Measurements from ENCODE around the gene GRB10. TPM values are rescaled to one million over a fixed set of nuclear protein-coding genes. Genes with fewer than 3 reads are reported as not detected.

Gene GRB10
- polyA plus RNA-seq, 2 of the 4 experiments (the other 2 are of a cell fraction): 23.2 to 37.0 TPM

DNA sequence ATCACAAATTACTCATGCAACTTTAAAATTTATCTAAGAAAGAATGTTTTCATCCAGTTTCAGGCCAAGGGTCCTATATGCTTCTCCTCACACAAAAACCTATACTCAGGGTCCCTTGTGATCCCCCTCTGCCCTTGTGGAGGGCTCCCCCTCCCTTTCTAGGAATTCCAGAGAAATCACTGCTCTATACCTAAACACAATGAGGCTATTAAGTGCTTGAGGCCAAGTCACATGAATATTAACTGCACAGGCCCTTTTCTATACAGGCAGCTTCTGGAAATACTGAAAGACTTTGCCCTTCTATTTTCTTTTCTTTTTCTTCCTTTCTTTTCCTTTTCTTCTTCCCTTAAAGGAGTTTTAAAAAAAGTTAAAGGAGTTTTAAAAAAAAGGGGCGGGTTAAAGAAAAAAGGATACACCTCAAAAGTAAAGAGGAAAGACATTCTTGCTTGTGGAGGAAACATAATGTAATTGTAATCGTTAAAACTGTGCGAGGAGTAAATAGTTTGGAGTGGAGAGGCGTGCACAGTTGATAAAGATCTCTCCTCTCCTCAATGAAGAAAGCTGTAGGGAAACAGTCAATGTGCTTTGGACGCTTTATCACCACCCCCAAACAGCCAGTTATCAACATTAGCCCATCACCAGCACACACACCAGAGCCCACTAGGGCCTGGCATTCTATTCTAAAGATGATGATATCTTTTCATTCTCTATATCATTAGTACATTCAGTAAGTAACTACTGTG is 16.4 kb downstream of the GRB10 start:
- POLR2A ChIA-PET: no interaction called here
- Histone ChIP-seq H3K4me1 (peaks cover 19% of the 10 kb centered on the region), H3K27ac (no peak overlapping the region), H3K9me3 (0 out of 3 replicates have a peak, but pooled peaks cover 4% of the 10 kb centered on the region), H3K4me2 (peak overlapping the region; percentile 40), H3K4me3 (no peak overlapping the region)
- 87% methylated on average over 5 of the region's 5 CpGs for WGBS (ENCODE audit: missing lambda C conversion rate)
- no peak for DNase-seq (ENCODE audit: low read depth in 1 of 2, low spot score in 1 of 2)
- no peak for FAIRE-seq
- no peak for TF ChIP-seq FOXS1 (CRISPR knock-in tag; IDR thresholded peaks at IDR 0.05)
- no peak for TF ChIP-seq HOXB5 (CRISPR knock-in tag; IDR thresholded peaks at IDR 0.05)
- TF ChIP-seq TP53 (CRISPR knock-in tag; IDR thresholded peaks at IDR 0.05): no peak
- TF ChIP-seq JUNB (IDR thresholded peaks at IDR 0.05): no peak
- TF ChIP-seq PHF8 (IDR thresholded peaks at IDR 0.05; ENCODE audit: borderline replicate concordance, low read depth): no peak
- TF ChIP-seq CHD2 (IDR thresholded peaks at IDR 0.05; ENCODE audit: low read length, partially characterized antibody): no peak
- no peak for TF ChIP-seq ZC3H11A (IDR thresholded peaks at IDR 0.05)
- no peak for TF ChIP-seq NR3C1 (IDR thresholded peaks at IDR 0.05)
- no peak for TF ChIP-seq CBX2 (IDR thresholded peaks at IDR 0.05; ENCODE audit: borderline replicate concordance, low read depth)
- TF ChIP-seq E2F6 (IDR thresholded peaks at IDR 0.05; ENCODE audit: borderline replicate concordance, low read depth): no peak
- TF ChIP-seq EHF (CRISPR knock-in tag; IDR thresholded peaks at IDR 0.05): no peak
- CTCF ChIA-PET: no interaction called here
- ATAC-seq: peak in 1 of 2 experiments; percentile 30; a peak in 3 of 6 replicates

DNA sequence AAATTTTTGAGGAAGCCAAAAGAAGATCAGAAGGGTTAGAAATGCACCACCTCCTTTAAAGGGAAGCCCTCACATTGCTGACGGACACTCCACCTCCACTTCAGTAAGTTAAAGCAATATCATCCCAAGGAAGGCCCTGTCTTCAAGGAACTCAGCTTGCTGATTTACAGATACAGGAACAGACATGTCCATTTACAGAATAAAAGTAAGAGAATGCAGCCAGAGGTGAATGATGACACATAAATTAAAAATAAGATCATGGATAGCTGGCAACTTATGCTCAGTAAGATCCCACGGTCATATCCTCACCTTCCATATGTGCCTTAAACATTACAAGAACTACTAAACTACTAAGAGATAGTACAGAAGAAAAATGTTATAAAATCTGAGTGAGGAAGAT is 20.4 kb downstream of the GRB10 start:
- FAIRE-seq: no peak

GRCh38 chr7:50761713-50762112 is 21.0 kb downstream of the GRB10 start:
- 0 out of 3 replicates have a peak, but pooled peaks cover 4% of the 10 kb centered on the region for H3K9me3 ChIP-seq
- POLR2A ChIA-PET: no interaction called here
- WGBS (ENCODE audit: missing lambda C conversion rate): 88% methylated on average over 7 of the region's 7 CpGs
- no peak for TF ChIP-seq EHMT2 (IDR thresholded peaks at IDR 0.05; ENCODE audit: low read depth)
- TF ChIP-seq JUN (IDR thresholded peaks at IDR 0.05): no peak
- no peak for TF ChIP-seq CTCF (IDR thresholded peaks at IDR 0.05)
- no peak for TF ChIP-seq ELK1 (IDR thresholded peaks at IDR 0.05; ENCODE audit: low read depth, low read length)
- TF ChIP-seq BHLHE40 (IDR thresholded peaks at IDR 0.05; ENCODE audit: low read depth, low read length): no peak
- TF ChIP-seq POLR2AphosphoS2 (conservative IDR thresholded peaks at IDR 0.05; ENCODE audit: low read length): no peak
- TF ChIP-seq ZFP36 (IDR thresholded peaks at IDR 0.05; ENCODE audit: borderline replicate concordance, partially characterized antibody): no peak
- FAIRE-seq (no peak), DNase-seq (ENCODE audit: low read depth in 1 of 2, low spot score in 1 of 2) (no peak), ATAC-seq (no peak)
- peaks cover 9% of the 10 kb centered on the region for H3K4me1 ChIP-seq
- CTCF ChIA-PET: interaction anchor here (1.2 kb wide), 1 partner anchor 23 kb away, joined by 3 read pairs; no protein-coding TSS in a partner anchor
- no peak overlapping the region for H3K4me3 ChIP-seq
- no peak overlapping the region for H3K27ac ChIP-seq
- H3K4me2 ChIP-seq: no peak overlapping the region

More for the DNA sequence above, 20.4 kb downstream of the GRB10 start:
- ATAC-seq (no peak), DNase-seq (ENCODE audit: low read depth in 1 of 2, low spot score in 1 of 2) (no peak)
- no peak for TF ChIP-seq TP53 (CRISPR knock-in tag; IDR thresholded peaks at IDR 0.05)
- TF ChIP-seq CHD4 (IDR thresholded peaks at IDR 0.05; ENCODE audit: borderline replicate concordance): no peak
- no peak for TF ChIP-seq ATOH8 (CRISPR knock-in tag; IDR thresholded peaks at IDR 0.05; ENCODE audit: low read depth)
- no peak for TF ChIP-seq FOSB (CRISPR knock-in tag; IDR thresholded peaks at IDR 0.05)
- TF ChIP-seq CHD2 (IDR thresholded peaks at IDR 0.05; ENCODE audit: low read length, partially characterized antibody): no peak
- no peak for TF ChIP-seq PHF8 (IDR thresholded peaks at IDR 0.05; ENCODE audit: borderline replicate concordance, low read depth)
- TF ChIP-seq POLR2A (IDR thresholded peaks at IDR 0.05; ENCODE audit: low read length): no peak
- no peak for TF ChIP-seq CBX8 (IDR thresholded peaks at IDR 0.05)
- no peak for TF ChIP-seq RFX5 (IDR thresholded peaks at IDR 0.05)
- TF ChIP-seq SMC3 (IDR thresholded peaks at IDR 0.05): no peak
- TF ChIP-seq ELK1 (IDR thresholded peaks at IDR 0.05; ENCODE audit: low read depth, low read length): no peak
- TF ChIP-seq HDAC2 (IDR thresholded peaks at IDR 0.05): no peak
- no peak for TF ChIP-seq MAZ (IDR thresholded peaks at IDR 0.05; ENCODE audit: borderline replicate concordance, low read depth, low read length)
- no peak overlapping the region for H3K27ac ChIP-seq
- CTCF ChIA-PET: interaction anchor here (1.2 to 1.4 kb wide), 2 partner anchors 23 to 379 kb away, joined by 3 to 4 read pairs; no protein-coding TSS in a partner anchor
- WGBS (ENCODE audit: missing lambda C conversion rate): 88% methylated on average over 2 of the region's 2 CpGs
- H3K4me3 ChIP-seq: no peak overlapping the region
- POLR2A ChIA-PET: no interaction called here
- no peak overlapping the region for H3K4me2 ChIP-seq
- H3K4me1 ChIP-seq: peaks cover 15% of the 10 kb centered on the region
- 0 out of 3 replicates have a peak, but pooled peaks cover 4% of the 10 kb centered on the region for H3K9me3 ChIP-seq

Data from A549 (cell line).